GM11168 (cell line): ENCODE measurements around the gene HOXD3.

Source experiments
- in situ Hi-C: fragments of 300-500 bp; cut with MboI; formaldehyde crosslinking; loops from one replicate; pipeline ENCODE4 v1.12.0; 2022; ENCODE audit warnings: low sequenced_read_pairs; ENCODE audit not compliant: unreplicated experiment

The HOXD3 gene

DNA sequence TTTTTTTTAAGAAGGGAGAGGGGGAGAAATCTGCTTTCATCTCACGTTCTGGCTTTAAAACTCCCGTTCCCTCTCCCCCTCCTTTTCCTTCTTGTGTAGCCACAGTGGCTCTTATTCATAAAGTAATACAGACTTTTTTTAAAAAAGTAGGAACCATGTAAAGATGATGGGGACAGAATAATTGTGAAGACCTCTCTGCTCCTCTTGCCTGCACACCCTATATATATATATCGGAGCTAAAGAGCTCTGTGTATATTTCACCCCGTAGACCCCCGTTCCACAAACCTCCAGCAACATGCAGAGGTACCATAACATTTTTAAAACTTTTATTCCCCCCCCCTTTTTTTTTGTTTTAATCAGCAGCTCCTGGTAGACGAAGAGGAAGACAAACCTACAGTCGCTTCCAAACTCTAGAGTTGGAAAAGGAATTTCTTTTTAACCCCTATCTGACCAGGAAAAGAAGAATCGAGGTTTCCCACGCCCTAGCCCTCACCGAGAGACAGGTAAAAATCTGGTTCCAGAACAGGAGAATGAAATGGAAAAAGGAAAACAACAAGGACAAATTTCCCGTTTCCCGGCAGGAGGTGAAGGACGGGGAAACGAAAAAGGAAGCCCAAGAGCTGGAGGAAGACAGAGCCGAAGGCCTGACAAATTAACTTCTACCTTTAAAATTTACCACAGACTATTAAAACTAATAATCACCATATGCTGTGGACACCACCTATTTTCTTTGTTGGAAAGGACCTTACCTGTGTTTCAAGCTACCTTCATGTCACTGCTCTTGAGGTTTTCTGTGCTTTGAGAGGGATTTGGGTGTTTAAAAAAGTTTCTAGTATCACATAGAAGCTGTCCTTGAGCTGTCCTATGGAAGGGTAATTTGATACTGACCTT, 25.9 kb upstream of the HOXD3 start:
- in situ Hi-C loops: loop anchor here (25.0 kb wide), 2 partner anchors 431 to 681 kb away; no protein-coding TSS in a partner anchor

DNA sequence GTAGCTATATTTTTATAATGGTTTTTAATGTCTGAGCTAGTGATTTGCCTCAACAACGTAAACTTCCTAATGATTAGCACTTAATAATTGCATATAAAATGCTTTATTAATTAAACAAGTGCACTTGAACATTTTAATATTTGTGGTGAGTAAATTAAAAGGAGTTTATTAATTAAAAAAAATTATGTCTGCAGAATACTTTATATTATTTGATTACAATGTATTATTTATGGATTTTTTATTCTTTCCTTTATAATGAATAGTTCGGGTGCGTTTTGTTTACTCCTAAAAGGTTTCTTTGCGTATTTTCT, 25.3 kb upstream of the HOXD3 start:
- in situ Hi-C loops: loop anchor here (25.0 kb wide), 2 partner anchors 430 to 680 kb away; no protein-coding TSS in a partner anchor

DNA sequence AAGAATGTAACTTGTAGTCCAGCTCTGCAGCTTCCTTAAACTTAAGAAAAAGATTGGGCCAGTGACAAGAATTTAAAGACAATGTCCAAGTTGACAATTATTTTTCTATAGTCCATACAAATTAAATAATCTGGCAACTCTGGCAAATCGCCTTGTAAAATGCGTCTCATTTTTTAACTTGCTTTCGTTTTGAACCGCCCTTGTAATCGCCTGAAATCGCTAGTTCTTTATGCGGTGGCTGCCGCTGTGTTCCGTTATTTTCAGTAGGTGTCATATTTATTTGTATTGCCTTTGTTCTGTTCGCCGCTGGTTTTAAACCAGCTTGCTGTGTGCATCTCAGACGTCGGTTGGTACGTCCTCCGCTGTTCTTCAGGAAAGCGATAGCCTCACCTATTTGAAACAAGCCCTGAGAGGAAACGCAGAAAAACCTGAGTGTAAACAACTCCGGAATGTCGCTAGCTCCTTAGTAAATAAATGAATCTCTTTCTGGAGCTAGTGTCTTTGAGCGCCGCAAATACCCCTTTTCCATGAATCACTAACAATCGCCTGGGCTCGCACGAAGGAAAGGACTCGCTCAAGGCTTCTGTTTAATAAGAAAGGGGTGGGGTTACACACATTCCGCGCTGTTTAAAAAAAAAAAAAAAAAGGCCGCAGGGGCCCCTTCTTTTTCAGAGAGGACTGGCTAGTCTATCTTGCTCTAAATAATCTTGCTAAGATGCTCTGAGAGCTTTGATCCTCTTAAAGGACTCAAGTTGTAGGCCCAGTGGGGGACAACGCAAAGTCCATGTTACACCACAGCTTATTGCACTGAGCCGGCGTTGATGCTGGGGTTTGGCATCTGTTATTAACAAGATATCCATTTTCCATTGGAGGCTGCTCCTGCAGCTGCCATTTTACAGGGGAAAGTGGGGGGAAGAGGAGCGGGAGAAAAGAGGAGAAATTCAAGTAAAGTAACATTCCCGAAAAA, 24.6 kb upstream of the HOXD3 start:
- in situ Hi-C loops: loop anchor here (25.0 kb wide), 2 partner anchors 430 to 680 kb away; no protein-coding TSS in a partner anchor

DNA sequence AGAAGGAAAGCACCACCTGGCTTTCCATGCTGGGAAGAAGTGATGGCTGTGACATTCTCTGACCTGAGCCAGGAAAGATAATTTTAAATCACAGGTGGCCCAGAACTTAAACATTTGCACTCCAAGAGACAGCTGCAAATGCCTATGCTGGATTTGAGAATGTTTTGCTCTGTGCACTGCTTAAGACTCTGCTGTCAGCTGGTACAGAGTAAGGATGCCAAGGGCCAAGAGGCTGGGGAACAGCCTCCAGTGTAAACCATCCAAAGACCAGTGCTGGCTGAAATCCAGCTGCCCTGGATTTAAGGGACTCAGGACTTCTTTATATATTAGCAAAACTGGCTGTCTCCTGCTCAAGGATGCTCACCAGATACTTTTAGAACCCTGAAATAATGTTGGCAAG, 23.7 kb upstream of the HOXD3 start:
- in situ Hi-C loops: loop anchor here (25.0 kb wide), 2 partner anchors 429 to 679 kb away; no protein-coding TSS in a partner anchor

DNA sequence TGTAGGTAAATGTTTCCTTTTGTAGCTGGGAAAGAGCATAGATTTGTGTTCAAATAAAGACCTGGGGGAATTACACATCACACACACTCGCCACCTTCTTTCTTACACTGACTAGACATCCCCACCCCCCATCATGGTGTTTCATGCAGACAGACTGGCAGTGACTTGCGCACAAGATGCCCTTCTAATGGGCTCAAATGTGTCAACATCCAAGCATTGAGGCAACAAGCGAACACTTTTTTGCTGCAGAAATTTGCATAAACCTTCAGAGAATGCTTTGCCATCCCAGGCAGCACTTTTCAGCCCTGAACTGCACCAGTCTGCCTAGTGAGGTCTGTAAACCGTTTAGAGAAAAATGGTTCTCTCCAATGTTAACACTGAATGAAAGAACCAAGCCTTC, 23.1 kb upstream of the HOXD3 start:
- in situ Hi-C loops: loop anchor here (25.0 kb wide), 2 partner anchors 428 to 678 kb away; no protein-coding TSS in a partner anchor

DNA sequence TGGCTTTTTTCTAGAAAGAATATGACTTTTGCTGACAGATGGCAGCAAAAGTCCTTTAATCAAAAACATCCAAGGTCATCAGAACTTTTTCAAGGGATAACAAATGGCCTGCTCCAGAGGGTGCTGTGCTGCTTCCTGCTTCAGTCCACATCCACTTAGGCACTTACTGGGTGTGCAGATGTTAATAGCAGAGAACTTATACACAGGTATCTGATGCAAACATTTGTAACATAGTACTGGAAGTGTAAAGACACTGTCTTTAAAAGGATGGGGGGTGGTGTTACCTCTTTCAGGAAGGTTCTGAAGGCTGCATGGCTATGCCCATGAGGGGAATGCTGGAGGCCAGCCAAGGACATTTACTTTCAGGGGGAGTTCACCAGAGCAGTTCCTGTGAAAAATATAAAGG, 22.1 kb upstream of the HOXD3 start:
- in situ Hi-C loops: loop anchor here (25.0 kb wide), 2 partner anchors 427 to 677 kb away; no protein-coding TSS in a partner anchor

DNA sequence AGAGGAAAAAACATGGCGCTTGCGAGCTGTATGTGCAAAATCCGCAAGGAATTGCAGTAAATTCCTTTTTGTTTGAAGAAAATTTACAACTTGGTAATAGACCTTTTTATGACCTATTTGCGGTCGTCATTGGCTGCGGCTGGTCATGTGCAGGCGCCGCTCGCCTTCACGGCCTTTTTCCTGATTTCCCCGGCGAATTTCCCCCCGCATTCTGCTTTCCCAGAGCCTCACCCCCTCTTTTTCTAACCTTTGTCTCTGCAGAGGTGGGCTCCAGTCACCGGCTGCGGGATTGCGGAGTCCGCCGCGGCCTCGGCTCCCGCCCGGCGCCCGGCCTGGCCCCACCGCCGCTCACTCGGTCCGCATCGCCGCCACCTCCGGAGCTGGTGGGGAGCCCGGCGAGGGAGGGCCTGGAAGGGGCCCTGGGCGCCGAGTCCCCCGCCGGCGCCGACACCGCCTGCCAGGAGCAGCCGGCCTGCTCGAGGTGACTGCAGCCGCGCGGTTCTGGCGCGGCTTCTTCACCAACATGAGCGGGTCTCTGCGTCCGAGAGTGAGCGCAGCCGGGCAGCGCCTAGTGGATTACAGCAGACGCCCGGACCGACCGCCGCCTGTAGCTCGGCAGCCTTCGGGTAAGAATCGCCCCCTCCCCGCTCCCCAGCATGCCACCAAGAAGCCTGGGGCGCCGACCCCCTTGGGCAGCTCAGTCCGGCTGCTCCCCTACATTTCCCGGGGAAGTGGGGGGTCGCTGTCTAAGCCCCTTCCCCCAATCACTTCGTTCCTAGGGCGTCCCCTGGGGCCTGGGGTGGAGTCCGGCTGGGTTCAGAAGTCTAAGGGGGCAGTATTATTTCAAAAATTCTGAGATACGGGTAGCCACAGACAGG, 20.5 kb upstream of the HOXD3 start:
- in situ Hi-C loops: loop anchor here (25.0 kb wide), 2 partner anchors 426 to 676 kb away; no protein-coding TSS in a partner anchor

DNA sequence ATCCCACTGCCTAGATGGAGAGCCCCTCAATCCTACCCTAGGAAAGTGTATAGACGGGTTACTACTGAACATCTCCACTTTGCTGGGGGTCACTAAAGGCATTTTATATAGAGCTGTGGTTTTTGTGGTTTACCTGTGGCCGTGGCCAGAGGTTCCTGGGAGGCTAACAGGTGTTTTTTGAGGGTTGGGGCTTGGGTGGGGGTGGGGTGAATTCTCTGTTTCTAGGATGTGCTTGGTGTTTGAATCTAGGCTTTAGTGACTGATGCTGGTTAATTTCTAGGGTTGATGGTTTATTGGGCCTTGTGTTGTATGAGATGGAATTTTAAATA, 19.9 kb upstream of the HOXD3 start:
- in situ Hi-C loops: loop anchor here (25.0 kb wide), 2 partner anchors 425 to 675 kb away; no protein-coding TSS in a partner anchor

DNA sequence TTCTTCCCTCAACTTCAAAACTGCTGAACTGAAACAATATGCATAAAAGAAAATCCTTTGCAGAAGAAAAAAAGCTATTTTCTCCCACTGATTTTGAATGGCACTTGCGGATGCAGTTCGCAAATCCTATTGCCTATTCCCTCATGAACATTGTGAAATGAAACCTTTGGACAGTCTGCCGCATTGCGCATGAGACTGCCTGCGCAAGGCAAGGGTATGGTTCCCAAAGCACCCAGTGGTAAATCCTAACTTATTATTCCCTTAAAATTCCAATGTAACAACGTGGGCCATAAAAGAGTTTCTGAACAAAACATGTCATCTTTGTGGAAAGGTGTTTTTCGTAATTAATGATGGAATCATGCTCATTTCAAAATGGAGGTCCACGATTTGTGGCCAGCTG, 19.2 kb upstream of the HOXD3 start:
- in situ Hi-C loops: loop anchor here (25.0 kb wide), 2 partner anchors 424 to 674 kb away; no protein-coding TSS in a partner anchor

DNA sequence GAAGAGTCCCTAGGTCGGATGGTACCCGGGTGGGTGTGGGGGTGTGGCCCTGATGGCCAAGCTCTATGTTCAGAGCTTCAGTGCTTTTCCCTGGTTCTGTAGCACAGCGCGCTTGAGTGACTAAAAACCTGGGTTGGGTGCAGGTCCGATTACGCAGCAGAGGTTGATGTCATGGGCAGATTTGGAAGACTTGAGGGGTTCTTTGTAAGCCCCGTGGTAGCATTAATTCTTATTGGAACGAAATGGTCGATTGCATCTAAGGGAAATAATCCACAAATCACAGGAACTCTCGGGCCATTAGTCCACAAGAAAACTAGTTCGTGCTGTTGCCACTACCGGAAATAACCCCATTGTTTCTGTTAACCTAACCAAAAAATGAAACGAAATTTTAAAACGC, 18.6 kb upstream of the HOXD3 start:
- in situ Hi-C loops: loop anchor here (25.0 kb wide), 2 partner anchors 424 to 674 kb away; no protein-coding TSS in a partner anchor

DNA sequence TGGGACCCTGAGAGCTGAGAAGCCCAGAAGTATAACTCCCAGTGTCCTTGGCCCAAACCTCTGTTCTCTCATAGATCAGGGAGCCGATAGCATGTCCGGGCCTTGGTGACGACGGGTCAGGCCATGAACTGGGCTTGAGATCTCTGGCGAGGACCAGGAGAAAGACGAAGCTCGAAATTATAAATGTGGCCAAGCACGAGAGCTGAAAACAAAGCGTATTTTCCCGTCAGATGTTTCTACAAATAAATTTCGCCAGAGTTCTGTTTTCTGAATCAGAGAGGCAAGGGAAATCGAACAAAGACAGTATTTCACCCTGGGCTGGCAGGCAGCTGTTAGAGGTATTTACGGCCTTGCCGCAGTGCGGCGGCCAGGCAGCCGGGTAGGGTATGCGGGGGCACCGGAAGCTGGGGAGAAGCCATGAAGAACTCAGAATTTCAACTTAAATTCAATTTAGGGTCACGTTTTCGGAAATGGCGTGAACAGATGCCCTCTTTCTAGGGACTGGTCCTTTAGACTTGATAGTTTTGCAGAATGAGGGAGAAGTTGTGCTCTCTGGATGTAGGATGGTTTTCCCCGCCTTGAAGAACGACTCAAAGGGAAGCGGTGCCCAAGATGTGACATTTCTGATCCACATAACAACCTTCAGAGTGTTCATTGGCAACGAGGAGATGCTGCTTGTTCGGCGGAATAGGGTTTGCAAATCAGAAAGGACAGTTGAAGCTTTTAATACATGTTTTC, 18.0 kb upstream of the HOXD3 start:
- in situ Hi-C loops: loop anchor here (25.0 kb wide), 2 partner anchors 423 to 673 kb away; no protein-coding TSS in a partner anchor

DNA sequence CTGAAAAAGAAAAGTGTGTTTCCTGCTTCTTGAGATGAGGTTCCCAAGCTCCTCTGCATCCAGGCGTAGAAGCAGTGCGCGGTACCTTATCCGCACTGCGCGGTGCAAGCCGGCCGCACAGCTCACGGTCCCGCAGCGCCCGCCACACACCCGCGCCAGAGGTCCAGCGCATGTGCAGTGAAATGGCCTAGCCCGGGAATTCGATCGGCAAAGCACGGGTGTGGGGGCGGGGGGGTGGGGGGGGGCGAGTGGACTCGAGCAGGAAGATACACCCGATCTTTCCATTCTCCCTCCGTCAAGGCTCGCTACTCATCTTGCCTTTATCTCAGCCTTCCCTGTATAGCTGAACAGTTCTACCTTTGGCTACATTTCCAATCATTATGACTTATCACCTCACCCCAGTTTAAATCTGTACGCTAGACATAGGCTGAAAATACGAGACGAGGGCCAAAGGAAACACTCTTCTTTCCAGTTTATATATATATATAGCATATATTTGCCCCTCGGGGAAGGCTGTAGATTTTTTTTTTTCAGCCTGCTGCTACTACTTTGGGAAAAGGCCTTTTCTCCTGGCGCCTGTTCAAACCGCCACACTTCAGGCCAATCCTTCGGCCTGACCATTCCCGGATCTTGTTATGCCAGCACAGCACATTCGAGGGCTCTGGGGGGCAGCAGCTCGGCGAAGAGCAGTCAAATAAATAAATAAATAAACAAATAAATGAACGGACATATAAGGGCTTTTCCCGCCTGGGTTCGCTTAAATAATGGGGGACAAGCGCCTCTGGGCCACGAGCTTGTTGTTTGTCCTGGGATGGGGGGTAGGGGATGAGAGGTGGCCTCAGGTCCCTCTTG, 17.2 kb upstream of the HOXD3 start:
- in situ Hi-C loops: loop anchor here (5.0 to 25.0 kb wide), 3 partner anchors 312 to 672 kb away; no protein-coding TSS in a partner anchor

DNA sequence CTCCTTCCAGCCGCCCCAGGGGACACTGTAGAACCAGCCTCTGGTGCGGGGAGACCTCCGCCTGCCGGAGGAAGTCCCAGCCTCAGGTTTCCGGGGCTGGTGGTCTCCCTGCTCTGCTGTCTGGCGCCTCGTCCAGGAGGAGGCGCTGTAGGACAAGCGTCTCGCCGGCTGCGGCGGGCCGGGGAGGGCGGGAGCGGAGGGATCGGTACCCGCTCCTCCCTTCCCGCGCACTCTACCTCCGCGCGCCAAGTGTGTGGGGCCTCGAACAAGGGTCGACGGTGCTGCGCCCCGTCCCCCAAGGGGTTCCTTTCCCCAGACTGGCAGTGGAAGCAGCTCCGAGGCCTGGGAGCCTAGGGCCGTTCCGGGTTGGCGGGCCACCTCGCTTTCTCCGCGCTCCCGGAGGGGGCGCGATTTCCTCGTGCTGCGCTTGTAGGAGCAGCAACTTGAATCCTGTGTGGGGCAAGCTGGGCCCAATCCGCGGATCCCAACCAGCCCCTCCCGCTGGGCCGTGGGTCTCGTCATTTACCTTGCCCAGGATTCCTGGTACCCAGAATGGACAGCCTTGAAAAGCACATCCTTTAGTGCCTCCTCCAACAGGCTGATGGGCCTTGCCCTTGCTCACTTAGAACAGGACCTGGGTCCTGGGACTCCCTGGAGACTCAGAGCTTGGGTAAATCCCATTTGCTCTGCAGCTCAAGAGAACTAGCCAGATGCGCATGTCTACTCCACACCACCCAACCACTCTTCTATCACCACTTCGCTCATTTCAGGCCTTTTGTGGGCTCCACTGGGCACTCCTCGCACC, 16.4 kb upstream of the HOXD3 start:
- in situ Hi-C loops: loop anchor here (5.0 to 25.0 kb wide), 3 partner anchors 312 to 672 kb away; no protein-coding TSS in a partner anchor

DNA sequence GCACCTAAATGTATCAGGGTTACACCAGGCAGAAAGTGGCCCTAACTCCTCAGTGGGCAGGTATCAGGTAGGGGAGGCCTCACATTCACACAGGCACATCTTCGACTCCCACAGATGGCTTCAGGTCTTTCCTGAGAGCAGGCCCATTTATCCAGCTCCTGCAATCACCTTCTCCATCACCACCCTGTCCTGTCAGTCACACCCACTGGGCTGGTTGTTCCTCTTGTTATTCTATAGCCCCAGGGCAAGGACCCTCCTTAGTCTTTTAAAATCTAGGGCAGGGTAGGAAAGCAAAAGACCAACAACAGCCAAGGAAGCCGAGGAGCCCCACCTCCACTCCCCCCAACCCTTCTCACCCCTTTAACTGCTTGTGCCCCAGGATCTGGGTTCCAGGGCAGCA, 14.8 kb upstream of the HOXD3 start:
- in situ Hi-C loops: loop anchor here (5.0 to 25.0 kb wide), 3 partner anchors 310 to 670 kb away; no protein-coding TSS in a partner anchor

DNA sequence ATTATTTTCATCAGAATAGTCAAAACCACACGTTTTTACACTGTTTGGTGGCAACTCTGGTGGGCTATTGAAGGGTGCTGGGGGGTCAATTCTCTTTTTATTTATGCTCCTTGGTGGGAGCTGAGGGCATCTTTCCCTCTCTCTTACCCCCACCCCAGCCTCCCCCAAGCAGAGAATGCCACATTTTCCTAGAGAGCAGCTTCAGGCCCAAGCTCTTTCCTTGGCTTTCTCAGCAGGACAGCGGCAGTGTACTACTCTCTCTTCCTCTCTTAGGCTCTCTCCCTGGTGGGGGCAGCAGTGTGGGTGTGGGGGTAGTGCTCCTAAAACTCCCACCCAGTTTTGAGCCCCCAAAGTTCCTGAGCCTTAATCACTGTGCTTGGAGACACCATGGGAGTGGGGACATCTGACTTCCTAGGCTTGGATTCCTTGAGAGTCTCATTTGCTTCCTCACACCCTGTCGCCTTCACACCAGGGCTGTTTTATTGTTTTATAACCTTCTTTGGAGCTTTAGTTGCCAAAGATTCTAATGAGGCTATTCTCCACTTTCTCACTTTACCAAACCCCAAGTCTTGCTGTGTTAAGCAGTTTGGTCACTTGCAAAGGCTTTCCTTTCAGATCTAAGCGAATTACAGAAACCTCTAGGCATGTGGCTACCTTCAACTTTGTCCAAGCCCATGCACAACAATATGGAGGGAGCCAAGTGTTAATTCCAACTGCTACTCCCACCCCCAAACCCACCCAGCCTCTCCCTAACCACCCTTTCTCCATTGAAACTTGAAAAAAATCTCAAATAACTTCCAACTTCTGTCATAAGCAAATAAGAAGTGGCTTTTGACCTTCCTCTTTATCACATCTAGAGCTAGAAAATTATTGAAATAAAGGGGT, 11.8 kb upstream of the HOXD3 start:
- in situ Hi-C loops: loop anchor here (25.0 kb wide), 2 partner anchors 417 to 667 kb away; no protein-coding TSS in a partner anchor

DNA sequence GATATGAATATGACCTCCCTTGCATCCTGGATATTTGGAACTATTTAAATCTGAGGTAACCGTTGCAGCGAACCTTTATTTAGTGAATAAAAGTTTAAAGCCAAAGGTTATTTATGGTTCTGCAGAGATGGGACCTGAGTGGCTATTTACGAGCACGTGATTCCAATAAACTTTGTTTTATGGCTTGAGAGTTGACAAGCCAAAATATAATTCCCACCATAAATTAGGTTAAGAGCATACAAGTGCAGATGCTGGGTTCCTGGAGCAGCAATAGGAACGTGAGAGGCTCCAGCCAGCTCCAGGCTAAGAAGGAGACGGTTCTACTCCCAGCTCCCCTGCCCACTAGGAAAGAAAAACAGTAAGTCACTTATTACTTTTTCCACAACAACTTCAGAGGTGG, 11.0 kb upstream of the HOXD3 start:
- in situ Hi-C loops: loop anchor here (25.0 kb wide), 2 partner anchors 416 to 666 kb away; no protein-coding TSS in a partner anchor
